ENCODE measurements around the gene C4orf46.

C4orf46 gene

GRCh38 chr4:158710814-158711213 lies 39.1 kb upstream of the C4orf46 start:
- H3K14ac ChIP-seq (ENCODE audit: low read length): no peak overlapping the region
- H2BK12ac ChIP-seq (ENCODE audit: low read length): no peak overlapping the region
- no peaks in the 10 kb centered on the region for H3K79me1 ChIP-seq (ENCODE audit: low read depth, low read length)
- no peak overlapping the region for H2BK120ac ChIP-seq (ENCODE audit: low read depth, low read length)
- no peaks in the 10 kb centered on the region for H3K27me3 ChIP-seq (ENCODE audit: control insufficient read depth in 3 of 3, insufficient read depth in 3 of 3, low read depth in 1 of 3, low read length in 3 of 3)
- DNase-seq (ENCODE audit: low spot score): no peak
- no peak overlapping the region for H3K9ac ChIP-seq (ENCODE audit: low read depth, low read length, poor library complexity)
- no CpG with 5 or more reads among the region's 1 CpG for WGBS, 2 donors (ENCODE audit: extremely low coverage in 2 of 2, insufficient read length in 2 of 2, insufficient replicate concordance in 1 of 2)
- H2BK15ac ChIP-seq (ENCODE audit: low read length): no peak overlapping the region
- no peak overlapping the region for H3K4ac ChIP-seq (ENCODE audit: low read length)
- no peak overlapping the region for H3K4me3 ChIP-seq (ENCODE audit: low read length in 2 of 2)
- H3K4me2 ChIP-seq (ENCODE audit: insufficient read depth, low read length, poor library complexity, severe bottlenecking): no peak overlapping the region
- no peak overlapping the region for H2AK5ac ChIP-seq (ENCODE audit: low read depth, low read length)
- H3K9me3 ChIP-seq (replicated peaks in 1 of 2; ENCODE audit: control insufficient read depth in 2 of 2, insufficient read depth in 1 of 2, low read depth in 1 of 2, low read length in 2 of 2): no peaks in the 10 kb centered on the region
- no peak overlapping the region for H4K8ac ChIP-seq (ENCODE audit: low read depth, low read length)
- H3K27ac ChIP-seq (replicated peaks; ENCODE audit: low read length): no peak overlapping the region
- no peak overlapping the region for H3K18ac ChIP-seq (ENCODE audit: low read length)
- H3K4me1 ChIP-seq (ENCODE audit: control insufficient read depth in 2 of 2, insufficient read depth in 1 of 2, low read depth in 1 of 2, low read length in 2 of 2): no peaks in the 10 kb centered on the region
- H3K36me3 ChIP-seq (replicated peaks in 1 of 2; ENCODE audit: control insufficient read depth in 2 of 2, insufficient read depth in 2 of 2, low read length in 2 of 2): peaks cover 19 to 97% of the 10 kb centered on the region in 2 donors
- H2BK5ac ChIP-seq (ENCODE audit: low read length): no peak overlapping the region
- no peak overlapping the region for H3K23ac ChIP-seq (ENCODE audit: low read depth, low read length, poor library complexity)
- no peak overlapping the region for H2AFZ ChIP-seq (ENCODE audit: low read length)
- no peak overlapping the region for H4K91ac ChIP-seq (ENCODE audit: low read depth, low read length, poor library complexity)

- no peak overlapping the region for H3K18ac ChIP-seq (ENCODE audit: low read length)
- no peak overlapping the region for H4K8ac ChIP-seq (ENCODE audit: low read depth, low read length)
- H3K23ac ChIP-seq (ENCODE audit: low read depth, low read length, poor library complexity): no peak overlapping the region
- no peaks in the 10 kb centered on the region for H3K79me1 ChIP-seq (ENCODE audit: low read depth, low read length)
- peaks cover 3 to 36% of the 10 kb centered on the region in 2 donors for H3K36me3 ChIP-seq (replicated peaks in 1 of 2; ENCODE audit: control insufficient read depth in 2 of 2, insufficient read depth in 2 of 2, low read length in 2 of 2)
- no peak overlapping the region for H3K9ac ChIP-seq (ENCODE audit: low read depth, low read length, poor library complexity)
- H3K14ac ChIP-seq (ENCODE audit: low read length): no peak overlapping the region
- no peaks in the 10 kb centered on the region for H3K9me3 ChIP-seq (replicated peaks in 1 of 2; ENCODE audit: control insufficient read depth in 2 of 2, insufficient read depth in 1 of 2, low read depth in 1 of 2, low read length in 2 of 2)
- H4K91ac ChIP-seq (ENCODE audit: low read depth, low read length, poor library complexity): no peak overlapping the region
- no peak overlapping the region for H3K4me3 ChIP-seq (ENCODE audit: low read length in 2 of 2)
- no peak overlapping the region for H2AFZ ChIP-seq (ENCODE audit: low read length)
- H3K27me3 ChIP-seq (ENCODE audit: control insufficient read depth in 3 of 3, insufficient read depth in 3 of 3, low read depth in 1 of 3, low read length in 3 of 3): no peaks in the 10 kb centered on the region
- H3K4ac ChIP-seq (ENCODE audit: low read length): no peak overlapping the region
- H2BK120ac ChIP-seq (ENCODE audit: low read depth, low read length): no peak overlapping the region
- no peak overlapping the region for H2BK15ac ChIP-seq (ENCODE audit: low read length)
- H2BK12ac ChIP-seq (ENCODE audit: low read length): no peak overlapping the region
- no peak for DNase-seq (ENCODE audit: low spot score)
- H3K4me1 ChIP-seq (ENCODE audit: control insufficient read depth in 2 of 2, insufficient read depth in 1 of 2, low read depth in 1 of 2, low read length in 2 of 2): peaks cover 0 to 4% of the 10 kb centered on the region in 2 donors
- no peak overlapping the region for H2AK5ac ChIP-seq (ENCODE audit: low read depth, low read length)
- H3K4me2 ChIP-seq (ENCODE audit: insufficient read depth, low read length, poor library complexity, severe bottlenecking): no peak overlapping the region
- WGBS, 2 donors (ENCODE audit: extremely low coverage in 2 of 2, insufficient read length in 2 of 2, insufficient replicate concordance in 1 of 2): no CpG with 5 or more reads among the region's 4 CpGs
- H2BK5ac ChIP-seq (ENCODE audit: low read length): no peak overlapping the region
- no peak overlapping the region for H3K27ac ChIP-seq (replicated peaks; ENCODE audit: low read length)
These were observed 32.6 kb upstream of the C4orf46 start for GRCh38 chr4:158704274-158704673.

- DNase-seq (ENCODE audit: low spot score): no peak
- Histone ChIP-seq H3K79me1 (ENCODE audit: low read depth, low read length) (no peaks in the 10 kb centered on the region), H3K4me2 (ENCODE audit: insufficient read depth, low read length, poor library complexity, severe bottlenecking) (no peak overlapping the region), H4K91ac (ENCODE audit: low read depth, low read length, poor library complexity) (no peak overlapping the region), H3K18ac (ENCODE audit: low read length) (no peak overlapping the region), H3K14ac (ENCODE audit: low read length) (no peak overlapping the region), H3K9ac (ENCODE audit: low read depth, low read length, poor library complexity) (no peak overlapping the region), H3K4me1 (ENCODE audit: control insufficient read depth in 2 of 2, insufficient read depth in 1 of 2, low read depth in 1 of 2, low read length in 2 of 2) (no peaks in the 10 kb centered on the region), H4K8ac (ENCODE audit: low read depth, low read length) (no peak overlapping the region), H2AK5ac (ENCODE audit: low read depth, low read length) (no peak overlapping the region), H3K36me3 (replicated peaks in 1 of 2; ENCODE audit: control insufficient read depth in 2 of 2, insufficient read depth in 2 of 2, low read length in 2 of 2) (no peaks in the 10 kb centered on the region), H2AFZ (ENCODE audit: low read length) (no peak overlapping the region), H3K4me3 (ENCODE audit: low read length in 2 of 2) (no peak overlapping the region), H3K27ac (replicated peaks; ENCODE audit: low read length) (no peak overlapping the region), H2BK5ac (ENCODE audit: low read length) (no peak overlapping the region), H3K23ac (ENCODE audit: low read depth, low read length, poor library complexity) (no peak overlapping the region), H3K4ac (ENCODE audit: low read length) (no peak overlapping the region), H2BK15ac (ENCODE audit: low read length) (no peak overlapping the region), H3K9me3 (replicated peaks in 1 of 2; ENCODE audit: control insufficient read depth in 2 of 2, insufficient read depth in 1 of 2, low read depth in 1 of 2, low read length in 2 of 2) (no peaks in the 10 kb centered on the region), H2BK120ac (ENCODE audit: low read depth, low read length) (no peak overlapping the region), H3K27me3 (ENCODE audit: control insufficient read depth in 3 of 3, insufficient read depth in 3 of 3, low read depth in 1 of 3, low read length in 3 of 3) (no peaks in the 10 kb centered on the region), H2BK12ac (ENCODE audit: low read length) (no peak overlapping the region)
- WGBS, 2 donors (ENCODE audit: extremely low coverage in 2 of 2, insufficient read length in 2 of 2, insufficient replicate concordance in 1 of 2): no CpG with 5 or more reads among the region's 1 CpG
These were observed 17.1 kb upstream of the C4orf46 start for GRCh38 chr4:158688813-158689212.

GRCh38 chr4:158682066-158682465 lies 10.4 kb upstream of the C4orf46 start:
- Histone ChIP-seq H2BK12ac (ENCODE audit: low read length) (no peak overlapping the region), H3K27ac (replicated peaks; ENCODE audit: low read length) (no peak overlapping the region), H3K18ac (ENCODE audit: low read length) (no peak overlapping the region), H4K8ac (ENCODE audit: low read depth, low read length) (no peak overlapping the region), H3K4me1 (ENCODE audit: control insufficient read depth in 2 of 2, insufficient read depth in 1 of 2, low read depth in 1 of 2, low read length in 2 of 2) (no peaks in the 10 kb centered on the region), H4K91ac (ENCODE audit: low read depth, low read length, poor library complexity) (no peak overlapping the region), H2AK5ac (ENCODE audit: low read depth, low read length) (no peak overlapping the region), H3K79me1 (ENCODE audit: low read depth, low read length) (no peaks in the 10 kb centered on the region), H3K14ac (ENCODE audit: low read length) (no peak overlapping the region), H2BK15ac (ENCODE audit: low read length) (no peak overlapping the region), H2AFZ (ENCODE audit: low read length) (no peak overlapping the region), H2BK120ac (ENCODE audit: low read depth, low read length) (no peak overlapping the region), H3K23ac (ENCODE audit: low read depth, low read length, poor library complexity) (no peak overlapping the region), H3K9ac (ENCODE audit: low read depth, low read length, poor library complexity) (no peak overlapping the region), H3K9me3 (replicated peaks in 1 of 2; ENCODE audit: control insufficient read depth in 2 of 2, insufficient read depth in 1 of 2, low read depth in 1 of 2, low read length in 2 of 2) (no peaks in the 10 kb centered on the region), H3K4ac (ENCODE audit: low read length) (no peak overlapping the region), H3K4me3 (ENCODE audit: low read length in 2 of 2) (no peak overlapping the region), H2BK5ac (ENCODE audit: low read length) (no peak overlapping the region), H3K27me3 (ENCODE audit: control insufficient read depth in 3 of 3, insufficient read depth in 3 of 3, low read depth in 1 of 3, low read length in 3 of 3) (no peaks in the 10 kb centered on the region), H3K4me2 (ENCODE audit: insufficient read depth, low read length, poor library complexity, severe bottlenecking) (no peak overlapping the region), H3K36me3 (replicated peaks in 1 of 2; ENCODE audit: control insufficient read depth in 2 of 2, insufficient read depth in 2 of 2, low read length in 2 of 2) (no peaks in the 10 kb centered on the region)
- WGBS, 2 donors (ENCODE audit: extremely low coverage in 2 of 2, insufficient read length in 2 of 2, insufficient replicate concordance in 1 of 2): no CpG with 5 or more reads among the region's 2 CpGs
- DNase-seq (ENCODE audit: low spot score): no peak
